Parathyroid adenoma (tissue), 2 donors: ENCODE measurements around the gene SYNJ2.

Experiments
- H2AFZ ChIP-seq: fragments of 300-600 bp; sonication (generic); one replicate; pipeline ENCODE4 v1.7.0; 2017; ENCODE audit warnings: antibody characterized with exemption, mild to moderate bottlenecking
- H3K27ac ChIP-seq: fragments of 300-600 bp; sonication (generic); one replicate; pipeline ENCODE4 v1.7.0; 2017
- H3K27me3 ChIP-seq: fragments of 300-600 bp; sonication (generic); one replicate; pipeline ENCODE4 v1.7.0; 2017; ENCODE audit warnings: low read length; ENCODE audit not compliant: control insufficient read depth, insufficient read depth
- H3K36me3 ChIP-seq: fragments of 300-600 bp; sonication (generic); one replicate; pipeline ENCODE4 v1.7.0; 2017; ENCODE audit warnings: low read length; ENCODE audit not compliant: control insufficient read depth, insufficient read depth
- H3K4me1 ChIP-seq: fragments of 300-600 bp; sonication (generic); one replicate; pipeline ENCODE4 v1.7.0; 2017; ENCODE audit warnings: control low read depth
- H3K4me2 ChIP-seq: fragments of 300-600 bp; sonication (generic); one replicate; pipeline ENCODE4 v1.7.0; 2017; ENCODE audit warnings: low read length
- H3K4me3 ChIP-seq: fragments of 300-600 bp; sonication (generic); one replicate; pipeline ENCODE4 v1.7.0; 2017; ENCODE audit warnings: low read depth, low read length
- H3K79me2 ChIP-seq: fragments of 300-600 bp; sonication (generic); one replicate; pipeline ENCODE4 v1.7.0; 2017; ENCODE audit warnings: control low read depth
- H3K9ac ChIP-seq: fragments of 300-600 bp; sonication (generic); one replicate; pipeline ENCODE4 v1.7.0; 2017; ENCODE audit warnings: mild to moderate bottlenecking
- H3K9me3 ChIP-seq: fragments of 300-600 bp; sonication (generic); one replicate; pipeline ENCODE4 v1.7.0; 2017; ENCODE audit warnings: low read length; ENCODE audit not compliant: control insufficient read depth
- CTCF ChIP-seq: fragments of 300-600 bp; sonication (generic); IDR thresholded peaks from one replicate; pipeline ENCODE4 v1.7.0; 2017; ENCODE audit warnings: antibody characterized with exemption, mild to moderate bottlenecking
- donor health status: primary hyperparathyroidism.

Gene SYNJ2

GRCh38 chr6:158028876-158029275, 47.2 kb downstream of the SYNJ2 start:
- Histone ChIP-seq H3K36me3 (no peaks in the 10 kb centered on the region), H3K27ac (no peak overlapping the region), H3K79me2 (no peaks in the 10 kb centered on the region), H3K4me2 (no peak overlapping the region), H3K4me1 (no peaks in the 10 kb centered on the region), H3K9ac (no peak overlapping the region), H3K9me3 (no peaks in the 10 kb centered on the region), H2AFZ (no peak overlapping the region), H3K4me3 (no peak overlapping the region), H3K27me3 (no peaks in the 10 kb centered on the region)
- TF ChIP-seq CTCF, result no peak

GRCh38 chr6:158029668-158030230, 48.1 kb downstream of the SYNJ2 start:
- no peak overlapping the region for H3K27ac ChIP-seq
- no peak for TF ChIP-seq CTCF
- no peaks in the 10 kb centered on the region for H3K79me2 ChIP-seq
- no peak overlapping the region for H3K4me2 ChIP-seq
- H3K9me3 ChIP-seq, result no peaks in the 10 kb centered on the region
- no peak overlapping the region for H3K4me3 ChIP-seq
- no peak overlapping the region for H3K9ac ChIP-seq
- no peaks in the 10 kb centered on the region for H3K36me3 ChIP-seq
- no peak overlapping the region for H2AFZ ChIP-seq
- H3K27me3 ChIP-seq, result no peaks in the 10 kb centered on the region
- no peaks in the 10 kb centered on the region for H3K4me1 ChIP-seq

GRCh38 chr6:158030380-158031300, 49.0 kb downstream of the SYNJ2 start:
- no peaks in the 10 kb centered on the region for H3K4me1 ChIP-seq

GRCh38 chr6:158031381-158032353, 50.0 kb downstream of the SYNJ2 start:
- Histone ChIP-seq H3K9ac (no peak overlapping the region), H3K4me2 (no peak overlapping the region), H3K4me1 (no peaks in the 10 kb centered on the region)

More at GRCh38 chr6:158030380-158031300, 49.0 kb downstream of the SYNJ2 start:
- Histone ChIP-seq H3K4me2 (no peak overlapping the region), H3K79me2 (no peaks in the 10 kb centered on the region), H3K9ac (no peak overlapping the region), H3K4me3 (no peak overlapping the region), H3K36me3 (no peaks in the 10 kb centered on the region), H3K27ac (no peak overlapping the region), H2AFZ (no peak overlapping the region), H3K27me3 (no peaks in the 10 kb centered on the region), H3K9me3 (no peaks in the 10 kb centered on the region)
- TF ChIP-seq CTCF, result no peak

More at GRCh38 chr6:158031381-158032353, 50.0 kb downstream of the SYNJ2 start:
- Histone ChIP-seq H3K9me3 (no peaks in the 10 kb centered on the region), H3K27ac (no peak overlapping the region), H3K36me3 (no peaks in the 10 kb centered on the region), H3K27me3 (no peaks in the 10 kb centered on the region), H3K4me3 (no peak overlapping the region), H3K79me2 (no peaks in the 10 kb centered on the region), H2AFZ (no peak overlapping the region)
- TF ChIP-seq CTCF, result no peak
